Stomach smooth muscle (tissue), 2 donors: ENCODE data around the gene VN1R2.
"Not testable (repeated sequence)": the region's sequence is repeated elsewhere in the genome, so short reads cannot be mapped to it uniquely, and the experiment has no call there.

Source experiments
- H3K27ac ChIP-seq: one replicate; pipeline ENCODE4 v1.7.0; 2013; ENCODE audit warnings: mild to moderate bottlenecking, low read length, inconsistent platforms
- H3K27me3 ChIP-seq, 2 donors: one replicate each; pipeline ENCODE4 v1.7.0; 2013; ENCODE audit warnings: low read length in 2 of 2; ENCODE audit not compliant: insufficient read depth in 2 of 2, control insufficient read depth in 1 of 2
- H3K36me3 ChIP-seq, 2 donors: one replicate each; pipeline ENCODE4 v1.7.0; 2013; ENCODE audit warnings: low read length in 2 of 2; ENCODE audit not compliant: control insufficient read depth in 2 of 2, insufficient read depth in 2 of 2
- H3K4me1 ChIP-seq: one replicate; pipeline ENCODE4 v1.7.0; 2013; ENCODE audit warnings: low read length; ENCODE audit not compliant: control insufficient read depth, insufficient read depth
- H3K4me3 ChIP-seq, 2 donors: one replicate each; pipeline ENCODE4 v1.7.0; 2013; ENCODE audit warnings: low read length in 2 of 2
- H3K9ac ChIP-seq, 2 donors: one replicate each; pipeline ENCODE4 v1.7.0; 2013; ENCODE audit warnings: low read length in 2 of 2, mild to moderate bottlenecking in 1 of 2
- H3K9me3 ChIP-seq, 2 donors: one replicate each; pipeline ENCODE4 v1.7.0; 2013; ENCODE audit warnings: low read length in 2 of 2; ENCODE audit not compliant: control insufficient read depth in 2 of 2
- donor health status: healthy.
- donor health status: Pancreatic carcinoma.

Gene VN1R2

GRCh38 chr19:53257715-53258342, at the start of gene VN1R2:
Gene VN1R2, plus strand, starts transcription at chr19:53258292. Its CDS starts 84 bp downstream, at chr19:53258376.
- not testable (repeated sequence) for H3K4me1 ChIP-seq, H3K36me3 ChIP-seq, H3K9ac ChIP-seq, H3K4me3 ChIP-seq, H3K9me3 ChIP-seq, H3K27ac ChIP-seq, H3K27me3 ChIP-seq

DNA sequence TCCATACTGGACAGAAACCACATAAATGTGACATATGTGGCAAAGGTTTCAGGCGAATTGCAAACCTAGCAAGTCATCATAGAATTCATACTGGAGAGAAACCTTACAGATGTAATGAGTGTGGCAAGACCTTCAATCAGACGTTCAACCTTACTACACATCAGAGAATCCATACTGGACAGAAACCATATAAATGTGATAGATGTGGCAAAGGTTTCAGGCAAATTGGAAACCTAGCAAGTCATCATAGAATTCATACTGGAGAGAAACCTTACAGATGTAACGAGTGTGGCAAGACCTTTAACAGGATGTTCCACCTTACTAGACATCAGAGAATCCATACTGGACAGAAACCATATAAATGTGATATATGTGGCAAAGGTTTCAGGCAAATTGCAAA, 46.5 kb upstream of the VN1R2 start:
- not testable (repeated sequence) for H3K27me3 ChIP-seq, H3K4me1 ChIP-seq, H3K27ac ChIP-seq, H3K9ac ChIP-seq
- Histone ChIP-seq H3K9me3 (peaks cover 26 to 73% of the 10 kb centered on the region in 2 donors), H3K4me3 (peak overlapping the region in 1 of 2 donors; percentile 45), H3K36me3 (peaks cover 13 to 23% of the 10 kb centered on the region in 2 donors)

DNA sequence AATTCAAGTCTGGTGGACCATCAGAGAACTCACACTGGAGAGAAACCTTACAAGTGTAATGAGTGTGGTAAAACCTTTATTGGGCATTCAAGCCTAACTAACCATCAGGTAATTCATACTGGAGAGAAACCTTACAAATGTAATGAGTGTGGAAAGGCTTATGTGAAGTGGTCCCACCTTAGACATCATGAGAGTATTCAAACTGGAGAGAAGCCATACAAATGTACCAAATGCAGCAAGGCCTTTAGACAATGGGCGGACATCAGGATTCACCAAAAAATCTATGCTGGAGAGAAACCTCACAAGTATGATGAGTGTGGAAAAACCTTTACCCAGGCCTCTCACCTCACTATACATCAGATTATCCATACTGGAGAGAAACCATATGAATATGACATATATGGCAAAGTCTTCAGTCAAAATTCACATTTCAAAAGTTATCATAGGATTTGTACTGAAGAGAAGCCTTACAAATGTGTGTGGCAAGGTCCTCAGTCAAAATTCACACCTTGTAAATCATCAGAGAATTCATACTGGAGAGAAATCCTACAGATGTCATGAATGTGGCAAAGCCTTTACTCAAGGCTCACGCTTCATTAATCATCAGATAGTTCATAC, 45.3 kb upstream of the VN1R2 start:
- H3K4me3 ChIP-seq, result peak overlapping the region in 1 of 2 donors; percentile 1
- no peak overlapping the region for H3K9ac ChIP-seq
- peaks cover 12 to 23% of the 10 kb centered on the region in 2 donors for H3K36me3 ChIP-seq
- H3K27me3 ChIP-seq, result no peaks in the 10 kb centered on the region
- H3K27ac ChIP-seq, result no peak overlapping the region
- peaks cover 28 to 76% of the 10 kb centered on the region in 2 donors for H3K9me3 ChIP-seq
- no peaks in the 10 kb centered on the region for H3K4me1 ChIP-seq

GRCh38 chr19:53222716-53223115, 35.4 kb upstream of the VN1R2 start:
- H3K4me1 ChIP-seq, H3K27me3 ChIP-seq, H3K9ac ChIP-seq, H3K36me3 ChIP-seq, H3K27ac ChIP-seq, H3K4me3 ChIP-seq: not testable (repeated sequence)
- H3K9me3 ChIP-seq, result peaks cover 17 to 52% of the 10 kb centered on the region in 2 donors

GRCh38 chr19:53224606-53225005, 33.5 kb upstream of the VN1R2 start:
- H3K27me3 ChIP-seq, result no peaks in the 10 kb centered on the region
- peaks cover 13 to 47% of the 10 kb centered on the region in 2 donors for H3K9me3 ChIP-seq
- no peak overlapping the region for H3K27ac ChIP-seq
- H3K4me1 ChIP-seq, result no peaks in the 10 kb centered on the region
- no peak overlapping the region for H3K9ac ChIP-seq
- H3K4me3 ChIP-seq, result no peak overlapping the region
- H3K36me3 ChIP-seq, result no peaks in the 10 kb centered on the region

DNA sequence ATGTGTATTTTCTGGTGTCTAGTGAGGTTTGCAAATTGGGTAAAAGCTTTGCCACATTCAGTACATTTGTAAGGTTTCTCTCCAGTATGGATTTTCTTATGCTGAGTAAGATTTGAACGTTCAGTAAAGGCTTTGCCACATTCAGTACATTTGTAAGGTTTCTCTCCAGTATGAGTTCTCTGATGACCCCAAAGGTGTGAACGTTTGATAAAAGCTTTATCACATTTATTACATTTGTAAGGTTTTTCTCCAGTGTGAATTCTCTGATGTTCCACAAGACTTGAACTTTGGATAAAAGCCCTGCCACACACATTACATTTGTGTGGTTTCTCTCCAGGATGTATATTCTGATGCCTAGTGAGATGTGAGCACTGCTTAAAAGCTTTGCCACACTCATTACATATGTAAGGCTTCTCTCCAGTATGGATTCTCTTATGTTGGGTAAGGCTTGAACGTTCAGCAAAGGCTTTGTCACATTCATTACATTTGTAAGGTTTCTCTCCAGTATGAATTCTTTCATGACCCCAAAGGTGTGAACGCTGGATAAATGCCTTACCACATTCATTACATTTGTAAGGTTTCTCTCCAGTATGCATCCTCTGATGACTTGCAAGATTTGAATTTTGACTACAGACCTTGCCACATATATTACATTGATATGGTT, 20.8 kb upstream of the VN1R2 start:
- peak overlapping the region in 1 of 2 donors; percentile 1 for H3K4me3 ChIP-seq
- no peaks in the 10 kb centered on the region for H3K27me3 ChIP-seq
- H3K4me1 ChIP-seq, result no peaks in the 10 kb centered on the region
- H3K9me3 ChIP-seq, result peaks cover 39 to 72% of the 10 kb centered on the region in 2 donors
- H3K9ac ChIP-seq, result no peak overlapping the region
- H3K36me3 ChIP-seq, result peaks cover 37 to 54% of the 10 kb centered on the region in 2 donors
- H3K27ac ChIP-seq, result no peak overlapping the region

DNA sequence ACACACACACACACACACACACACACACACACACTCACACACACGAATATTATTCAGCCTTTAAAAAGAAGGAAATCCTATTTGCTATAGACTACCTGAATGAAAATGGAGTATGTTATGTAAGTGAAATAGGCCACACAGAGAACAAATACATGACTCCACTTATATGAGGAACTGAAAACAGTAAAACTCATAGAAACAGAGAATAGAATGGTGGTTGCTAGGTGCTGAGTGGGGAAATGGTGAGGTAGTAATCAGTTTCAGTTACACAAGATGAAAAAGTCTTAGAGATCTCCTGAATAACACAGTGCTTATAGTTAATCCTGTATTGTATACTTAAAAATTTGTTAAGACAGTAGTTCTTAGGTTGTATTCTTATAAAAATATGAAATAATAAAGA, 11.6 kb upstream of the VN1R2 start:
- Histone ChIP-seq H3K9me3 (peaks cover 38 to 54% of the 10 kb centered on the region in 2 donors), H3K9ac (no peak overlapping the region), H3K36me3 (peaks cover 46 to 63% of the 10 kb centered on the region in 2 donors), H3K27me3 (no peaks in the 10 kb centered on the region), H3K4me3 (peak overlapping the region in 1 of 2 donors; percentile 25), H3K4me1 (no peaks in the 10 kb centered on the region), H3K27ac (no peak overlapping the region)

DNA sequence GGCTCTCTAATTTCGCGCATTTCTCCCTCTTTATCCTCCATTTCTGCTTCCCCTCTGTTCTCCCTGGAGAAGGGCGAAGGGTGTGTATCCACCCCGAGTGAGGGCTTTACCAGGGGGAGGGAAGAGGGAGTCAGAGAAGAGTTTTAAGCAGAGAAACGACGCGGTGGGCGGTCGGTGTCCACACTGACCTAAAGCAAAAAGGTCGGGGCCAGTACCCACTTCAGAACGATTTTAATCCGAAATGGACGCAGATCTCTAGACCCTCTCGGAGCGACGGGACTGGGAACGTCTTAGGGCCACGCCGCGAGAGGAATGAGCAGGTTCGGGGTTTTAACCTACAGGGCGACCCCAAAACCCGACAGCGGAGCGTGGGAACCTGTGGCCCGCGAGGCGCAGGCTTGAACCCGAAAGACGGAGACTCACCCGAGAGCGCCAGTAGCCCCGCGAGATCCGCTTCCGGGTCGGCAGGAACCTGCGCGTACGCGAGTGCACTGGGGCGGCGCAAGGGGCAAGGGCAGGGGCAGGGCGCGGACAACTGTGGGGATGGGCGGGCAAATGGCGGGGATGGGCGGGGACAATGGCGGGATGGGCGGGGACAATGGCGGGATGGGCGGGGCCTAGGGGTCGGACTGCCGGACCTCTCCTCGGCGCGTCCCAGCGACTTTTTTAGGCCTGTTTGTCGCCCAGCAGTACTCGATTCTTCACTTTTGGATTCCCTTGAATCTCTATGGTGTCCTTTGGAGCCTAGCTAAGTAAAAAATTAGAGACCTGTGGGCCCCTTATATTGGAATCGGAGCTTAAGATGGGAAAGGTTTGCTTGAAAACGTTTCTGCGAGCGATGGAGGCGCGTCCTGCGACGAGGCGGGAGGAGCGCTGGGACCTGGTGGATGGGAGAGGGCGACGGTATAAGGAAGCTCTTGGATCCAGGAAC, 3.4 kb upstream of the VN1R2 start, which contains the start of gene ZNF677:
TSS of gene ZNF677 (minus strand) at position 463 of the 931 bp plus-strand sequence. CDS start 3,323 bp downstream, outside the sequence.
- H3K9me3 ChIP-seq, result peaks cover 2 to 7% of the 10 kb centered on the region in 2 donors
- H3K4me1 ChIP-seq, result no peaks in the 10 kb centered on the region
- H3K27me3 ChIP-seq, result no peaks in the 10 kb centered on the region
- H3K9ac ChIP-seq, result peak within 1 kb of the TSS; percentile 95 to 98
- peaks cover 21 to 24% of the 10 kb centered on the region in 2 donors for H3K36me3 ChIP-seq
- H3K4me3 ChIP-seq, result peak within 1 kb of the TSS; percentile 97 to 100
- H3K27ac ChIP-seq, result peak within 1 kb of the TSS; percentile 89

GRCh38 chr19:53267623-53268022, 9.5 kb downstream of the VN1R2 start, which contains the start of gene VN1R4:
Gene VN1R4, minus strand, starts transcription at chr19:53267723. Its CDS starts 58 bp downstream, at chr19:53267665.
- H3K27ac ChIP-seq, H3K9me3 ChIP-seq, H3K4me3 ChIP-seq, H3K36me3 ChIP-seq, H3K27me3 ChIP-seq, H3K4me1 ChIP-seq, H3K9ac ChIP-seq: not testable (repeated sequence)

DNA sequence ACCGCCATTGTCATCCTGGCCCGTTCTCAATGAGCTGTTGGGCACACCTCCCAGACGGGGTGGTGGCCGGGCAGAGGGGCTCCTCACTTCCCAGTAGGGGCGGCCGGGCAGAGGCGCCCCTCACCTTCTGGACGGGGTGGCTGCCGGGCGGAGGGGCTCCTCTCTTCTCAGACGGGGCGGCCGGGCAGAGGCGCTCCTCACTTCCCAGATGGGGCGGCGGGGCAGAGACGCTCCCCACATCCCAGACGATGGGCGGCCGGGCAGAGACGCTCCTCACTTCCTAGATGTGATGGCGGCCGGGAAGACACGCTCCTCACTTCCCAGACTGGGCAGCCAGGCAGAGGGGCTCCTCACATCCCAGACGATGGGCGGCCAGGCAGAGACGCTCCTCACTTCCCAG, 11.8 kb downstream of the VN1R2 start:
- not testable (repeated sequence) for H3K4me1 ChIP-seq, H3K9me3 ChIP-seq, H3K36me3 ChIP-seq, H3K9ac ChIP-seq, H3K27me3 ChIP-seq, H3K27ac ChIP-seq, H3K4me3 ChIP-seq
